NCI-H128 (cell line): ENCODE measurements around the gene LDAF1.
"Not testable (repeated sequence)": the region's sequence is repeated elsewhere in the genome, so short reads cannot be mapped to it uniquely, and the experiment has no call there.

Experiments used
- DNase-seq: peaks from one replicate; lab custom pipeline; 2025; ENCODE audit not compliant: unreplicated experiment; lab: John Stamatoyannopoulos, UW

LDAF1 gene

GRCh38 chr16:21194771-21195301 is 36.4 kb downstream of the LDAF1 start:
- DNase-seq: no peak

GRCh38 chr16:21195330-21195729 is 36.9 kb downstream of the LDAF1 start:
- DNase-seq: not testable (repeated sequence)

GRCh38 chr16:21197112-21197511 is 38.6 kb downstream of the LDAF1 start:
- no peak for DNase-seq

GRCh38 chr16:21197621-21198020 is 39.1 kb downstream of the LDAF1 start:
- no peak for DNase-seq

GRCh38 chr16:21199607-21200218 is 41.2 kb downstream of the LDAF1 start:
- no peak for DNase-seq

- no peak for DNase-seq
Measured at GRCh38 chr16:21203155-21203797, 44.8 kb downstream of the LDAF1 start.

- DNase-seq: no peak
Measured at GRCh38 chr16:21205303-21205702, 46.8 kb downstream of the LDAF1 start.

- no peak for DNase-seq
Measured at GRCh38 chr16:21206550-21206949, 48.1 kb downstream of the LDAF1 start.

- no peak for DNase-seq
Measured at GRCh38 chr16:21208446-21209230, 50.2 kb downstream of the LDAF1 start.

GRCh38 chr16:21211486-21211885 is 53.0 kb downstream of the LDAF1 start, which contains the start of gene ZP2:
TSS of gene ZP2 (minus strand) at chr16:21211574. CDS start at chr16:21211547, 27 bp downstream.
- DNase-seq: no peak

- no peak for DNase-seq
Measured at GRCh38 chr16:21214086-21214485, 55.6 kb downstream of the LDAF1 start.

- DNase-seq: no peak
Measured at GRCh38 chr16:21217121-21217520, 58.6 kb downstream of the LDAF1 start.

- DNase-seq: no peak
Measured at GRCh38 chr16:21218153-21218552, 59.7 kb downstream of the LDAF1 start.

GRCh38 chr16:21219551-21219950 is 61.1 kb downstream of the LDAF1 start:
- no peak for DNase-seq

GRCh38 chr16:21222495-21223337 is 64.2 kb downstream of the LDAF1 start:
- no peak for DNase-seq

GRCh38 chr16:21223787-21224186 is 65.3 kb downstream of the LDAF1 start:
- DNase-seq: no peak

- DNase-seq: no peak
Measured at GRCh38 chr16:21224800-21225199, 66.3 kb downstream of the LDAF1 start.

- DNase-seq: no peak
Measured at GRCh38 chr16:21226749-21227148, 68.3 kb downstream of the LDAF1 start.

GRCh38 chr16:21227866-21228265 is 69.4 kb downstream of the LDAF1 start:
- no peak for DNase-seq

GRCh38 chr16:21228361-21228872 is 69.9 kb downstream of the LDAF1 start:
- no peak for DNase-seq
